IMR-90 (cell line): ENCODE data around the gene MTCL1. TPM values are rescaled to one million over a fixed set of nuclear protein-coding genes. Genes with fewer than 3 reads are reported as not detected.

ENCODE experiments used
- ATAC-seq: fragments of 200-7000 bp; cut with Tn5 transposase; 2 replicates; pipeline ENCODE4 v1.9.1; 2020; ENCODE audit warnings: low read depth, mild to moderate bottlenecking, moderate library complexity
- BruUV-seq: library from RNA; stranded (reverse); fragments of 400-500 nt; replicated peaks from 2 replicates; lab custom pipeline; 2021; lab: Mats Ljungman, UMichigan
- CTCF ChIA-PET: fragments of 300-600 bp; formaldehyde crosslinking; extraction: SDS; loops from one replicate; lab custom pipeline; 2021; ENCODE audit warnings: antibody characterized with exemption; lab: Yijun Ruan, JAX
- POLR2A ChIA-PET: fragments of 300-600 bp; sonication (Branson Sonifier 250); formaldehyde crosslinking; loops from one replicate; lab custom pipeline; 2022; ENCODE audit warnings: antibody characterized with exemption; ENCODE audit not compliant: unreplicated experiment; lab: Charles Lee
- DNase-seq: peaks from one replicate; pipeline ENCODE4 v3.0.0; 2013
- H2AFZ ChIP-seq: replicated peaks from 2 replicates; pipeline ENCODE3; 2013; ENCODE audit warnings: low read length, mild to moderate bottlenecking; ENCODE audit not compliant: poor library complexity
- H2AK5ac ChIP-seq: 2 replicates; pipeline ENCODE4 v1.6.1; 2013; ENCODE audit warnings: low read depth, low read length, inconsistent platforms
- H2AK9ac ChIP-seq: replicated peaks from 2 replicates; pipeline ENCODE3; 2013; ENCODE audit warnings: mild to moderate bottlenecking, low read depth, low read length, moderate library complexity; ENCODE audit not compliant: poor library complexity
- H2BK120ac ChIP-seq: 2 replicates; pipeline ENCODE4 v1.6.1; 2013; ENCODE audit warnings: low read depth, low read length, inconsistent platforms
- H2BK15ac ChIP-seq: 3 replicates; pipeline ENCODE4 v1.6.1; 2013; ENCODE audit warnings: low read depth, low read length, inconsistent platforms
- H2BK20ac ChIP-seq: 2 replicates; pipeline ENCODE4 v1.6.1; 2013; ENCODE audit warnings: low read depth, mild to moderate bottlenecking, inconsistent platforms, low read length, moderate library complexity
- H2BK5ac ChIP-seq: 2 replicates; pipeline ENCODE4 v1.6.1; 2013; ENCODE audit warnings: mild to moderate bottlenecking, low read depth, low read length, inconsistent platforms; ENCODE audit not compliant: poor library complexity, severe bottlenecking
- H3K14ac ChIP-seq: replicated peaks from 2 replicates; pipeline ENCODE4 v1.6.1; 2013; ENCODE audit warnings: low read depth, low read length, inconsistent platforms
- H3K18ac ChIP-seq: 2 replicates; pipeline ENCODE4 v1.6.1; 2013; ENCODE audit warnings: low read depth, low read length, control low read depth
- H3K23ac ChIP-seq: 2 replicates; pipeline ENCODE4 v1.6.1; 2013; ENCODE audit warnings: low read depth, low read length, inconsistent platforms
- H3K27ac ChIP-seq: 2 replicates; pipeline ENCODE4 v1.5.1; 2013; ENCODE audit warnings: mild to moderate bottlenecking, control low read depth, low read length; ENCODE audit not compliant: insufficient read depth
- H3K27me3 ChIP-seq: 2 replicates; pipeline ENCODE4 v1.6.1; 2013; ENCODE audit warnings: low read length; ENCODE audit not compliant: control insufficient read depth, insufficient read depth
- H3K36me3 ChIP-seq: 2 replicates; pipeline ENCODE4 v1.6.1; 2013; ENCODE audit warnings: low read length, mixed read lengths; ENCODE audit not compliant: control insufficient read depth, insufficient read depth
- H3K4ac ChIP-seq: 2 replicates; pipeline ENCODE4 v1.6.1; 2013; ENCODE audit warnings: low read depth, low read length, inconsistent platforms
- H3K4me1 ChIP-seq: 2 replicates; pipeline ENCODE4 v1.6.1; 2013; ENCODE audit warnings: low read length, mixed read lengths; ENCODE audit not compliant: control insufficient read depth, insufficient read depth
- H3K4me2 ChIP-seq: 2 replicates; pipeline ENCODE4 v1.6.1; 2013; ENCODE audit warnings: low read depth, mild to moderate bottlenecking, control low read depth, low read length, moderate library complexity
- H3K4me3 ChIP-seq: 2 replicates; pipeline ENCODE4 v1.5.1; 2013; ENCODE audit warnings: low read depth, mild to moderate bottlenecking, control low read depth, low read length, moderate library complexity; ENCODE audit not compliant: insufficient read depth
- H3K56ac ChIP-seq: 2 replicates; pipeline ENCODE4 v1.6.1; 2013; ENCODE audit warnings: low read length, inconsistent platforms; ENCODE audit not compliant: insufficient read depth; ENCODE audit errors: extremely low read depth
- H3K79me1 ChIP-seq, 2 experiments: 2 replicates each; pipeline ENCODE4 v1.6.1; 2013; ENCODE audit warnings: low read length in 2 of 2, inconsistent platforms in 1 of 2, low read depth in 1 of 2
- H3K9ac ChIP-seq: 2 replicates; pipeline ENCODE4 v1.6.1; 2013; ENCODE audit warnings: low read depth, low read length, control low read depth
- H3K9me1 ChIP-seq: 2 replicates; pipeline ENCODE4 v1.6.1; 2013; ENCODE audit warnings: low read length, inconsistent platforms; ENCODE audit not compliant: insufficient read depth
- H3K9me3 ChIP-seq: 2 replicates; pipeline ENCODE4 v1.6.1; 2013; ENCODE audit warnings: low read length; ENCODE audit not compliant: control insufficient read depth, insufficient read depth
- H4K20me1 ChIP-seq: 2 replicates; pipeline ENCODE4 v1.6.1; 2013; ENCODE audit warnings: low read length, inconsistent platforms; ENCODE audit not compliant: insufficient read depth
- H4K5ac ChIP-seq: 2 replicates; pipeline ENCODE4 v1.6.1; 2013; ENCODE audit warnings: mild to moderate bottlenecking, low read depth, low read length, control low read depth
- H4K8ac ChIP-seq, 2 experiments: 2 replicates each; pipeline ENCODE4 v1.6.1; 2013; ENCODE audit warnings: low read depth in 2 of 2, low read length in 2 of 2, control low read depth in 1 of 2, inconsistent platforms in 1 of 2
- H4K91ac ChIP-seq: 2 replicates; pipeline ENCODE4 v1.6.1; 2013; ENCODE audit warnings: low read depth, low read length, inconsistent platforms; ENCODE audit not compliant: insufficient read depth
- BHLHE40 ChIP-seq: fragments of 150-350 bp; IDR thresholded peaks from 2 replicates; pipeline ENCODE4 v1.6.1; 2016; ENCODE audit warnings: mild to moderate bottlenecking, low read depth, low read length
- CEBPB ChIP-seq: IDR thresholded peaks from 2 replicates; pipeline ENCODE4 v1.6.1; 2012; ENCODE audit warnings: low read depth, low read length, improper control_type of control experiment
- CHD1 ChIP-seq: IDR thresholded peaks from 2 replicates; pipeline ENCODE4 v1.6.1; 2012; ENCODE audit warnings: low read depth, low read length, improper control_type of control experiment
- FOS ChIP-seq: fragments of 150-350 bp; IDR thresholded peaks from 2 replicates; pipeline ENCODE4 v1.6.1; 2016; ENCODE audit warnings: low read depth, low read length
- MAFK ChIP-seq: IDR thresholded peaks from 2 replicates; pipeline ENCODE4 v1.6.1; 2012; ENCODE audit warnings: low read depth, low read length, improper control_type of control experiment
- MAZ ChIP-seq: IDR thresholded peaks from 2 replicates; pipeline ENCODE4 v1.6.1; 2012; ENCODE audit warnings: low read depth, mild to moderate bottlenecking, low read length, improper control_type of control experiment, moderate library complexity, borderline replicate concordance
- MXI1 ChIP-seq: IDR thresholded peaks from 2 replicates; pipeline ENCODE4 v1.6.1; 2012; ENCODE audit warnings: low read depth, mild to moderate bottlenecking, low read length, moderate library complexity, borderline replicate concordance
- NFE2L2 ChIP-seq: fragments of 150-350 bp; IDR thresholded peaks from 2 replicates; pipeline ENCODE4 v1.6.1; 2016; ENCODE audit warnings: low read depth, mild to moderate bottlenecking, low read length
- POLR2A ChIP-seq: IDR thresholded peaks from 2 replicates; pipeline ENCODE4 v1.6.1; 2012; ENCODE audit warnings: mild to moderate bottlenecking, low read depth, low read length
- RAD21 ChIP-seq: IDR thresholded peaks from 2 replicates; pipeline ENCODE4 v1.6.1; 2012; ENCODE audit warnings: low read length, improper control_type of control experiment
- RCOR1 ChIP-seq: IDR thresholded peaks from 2 replicates; pipeline ENCODE4 v1.6.1; 2012; ENCODE audit warnings: mild to moderate bottlenecking, low read length, improper control_type of control experiment; ENCODE audit not compliant: insufficient replicate concordance
- RFX5 ChIP-seq: IDR thresholded peaks from 2 replicates; pipeline ENCODE4 v1.8.0; 2012; ENCODE audit warnings: low read depth, mild to moderate bottlenecking, low read length, moderate library complexity
- SMC3 ChIP-seq: fragments of 150-350 bp; IDR thresholded peaks from 2 replicates; pipeline ENCODE4 v1.6.1; 2016; ENCODE audit warnings: low read depth, mild to moderate bottlenecking, antibody characterized with exemption, low read length, moderate library complexity
- WGBS, 2 experiments: methylation state at CpG; one replicate each; pipeline versions ENCODE4 v1.1.5 to v1.1.7; 2013; ENCODE audit warnings: missing lambda C conversion rate in 2 of 2; ENCODE audit not compliant: insufficient read length in 1 of 2; ENCODE audit errors: extremely low coverage in 2 of 2; 5-methylcytosine and 5-hydroxymethylcytosine counted together
- dilution Hi-C: fragments of 300-500 bp; cut with HindIII; formaldehyde crosslinking; loops from one replicate; pipeline ENCODE4 v1.14.3; 2018; ENCODE audit warnings: low sequenced_read_pairs; ENCODE audit not compliant: unreplicated experiment
- in situ Hi-C: fragments of 300-500 bp; cut with MboI; formaldehyde crosslinking; loops from 3 replicates; pipeline ENCODE4 v1.14.3; 2019; ENCODE audit warnings: low sequenced_read_pairs, inconsistent platforms, mixed read lengths
- intact Hi-C: fragments of 100-400 bp; cut with micrococcal nuclease; formaldehyde crosslinking; loops from 2 replicates; pipeline ENCODE4 v1.10.0; 2022
- polyA plus RNA-seq, 3 experiments: library from polyadenylated mRNA; depleted of rRNA; stranded (reverse); fragments of >200 nt; gene quantifications; 2 replicates each; pipeline ENCODE4 v1.2.3, GENCODE V29; 2012; ENCODE audit warnings: low replicate concordance in 1 of 3
- total RNA-seq: library from RNA; depleted of rRNA; stranded (reverse); fragments of >200 nt; gene quantifications from 2 replicates; pipeline ENCODE4 v1.2.3, GENCODE V29; 2012
- TF ChIP-seq, protein P1 (sequence below): fragments of 150-350 bp; IDR thresholded peaks from 2 replicates; pipeline ENCODE4 v1.6.1; 2017; ENCODE audit warnings: mild to moderate bottlenecking, antibody characterized with exemption, low read length, low read depth
- TF ChIP-seq, protein P2 (sequence below): conservative IDR thresholded peaks from 2 replicates; pipeline ENCODE4 v1.5.1; 2012; ENCODE audit warnings: mild to moderate bottlenecking, low read depth, low read length, improper control_type of control experiment
- TF ChIP-seq, protein P3 (sequence below): fragments of 150-350 bp; IDR thresholded peaks from 2 replicates; pipeline ENCODE4 v1.6.1; 2016; ENCODE audit warnings: low read depth, mild to moderate bottlenecking, low read length, moderate library complexity, borderline replicate concordance

Gene MTCL1
- total and polyA plus RNA-seq, 2 of the 4 experiments (the other 2 are of a cell fraction): 29.0 to 45.3 TPM

DNA sequence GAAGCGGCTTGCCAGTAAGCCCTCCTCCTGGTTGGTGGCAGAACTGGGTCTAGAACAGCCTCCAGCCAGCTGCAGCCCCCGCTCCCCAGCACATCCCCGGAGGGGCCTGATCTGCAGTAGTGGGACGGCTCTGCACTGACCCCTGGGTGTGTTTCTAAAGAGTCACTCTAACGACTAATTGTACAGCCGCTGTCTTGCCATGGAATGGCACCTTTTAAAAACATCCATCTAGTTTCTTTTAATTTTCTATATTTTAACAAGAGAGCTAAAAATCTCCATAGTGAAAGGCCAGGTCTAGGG lies 82.0 kb downstream of the MTCL1 start:
- BruUV-seq: no TSS peak
- Histone ChIP-seq H3K4me2 (no peak overlapping the region), H2BK20ac (no peak overlapping the region), H4K8ac (no peak overlapping the region), H3K4me1 (peaks cover 12% of the 10 kb centered on the region), H3K27me3 (no peaks in the 10 kb centered on the region), H2BK120ac (no peak overlapping the region), H3K27ac (no peak overlapping the region), H3K9ac (no peak overlapping the region), H2BK15ac (no peak overlapping the region), H4K91ac (no peak overlapping the region), H2AFZ (no peak overlapping the region), H3K4me3 (no peak overlapping the region), H3K18ac (no peak overlapping the region), H3K23ac (no peak overlapping the region), H3K56ac (no peak overlapping the region), H2BK5ac (no peak overlapping the region), H3K9me1 (peaks cover 28% of the 10 kb centered on the region), H4K5ac (no peak overlapping the region), H2AK5ac (no peak overlapping the region), H4K20me1 (no peaks in the 10 kb centered on the region), H2AK9ac (no peak overlapping the region), H3K9me3 (no peaks in the 10 kb centered on the region), H3K79me1 (peaks cover 27 to 80% of the 10 kb centered on the region in 2 experiments), H3K14ac (no peak overlapping the region), H3K36me3 (peaks cover 76% of the 10 kb centered on the region), H3K4ac (no peak overlapping the region)
- 80% methylated on average over 1 of the region's 6 CpGs; no CpG with 5 or more reads in 1 of the 2 experiments for WGBS, 2 experiments
- ATAC-seq (no peak), DNase-seq (no peak)
- CTCF ChIA-PET: no interaction called here
- POLR2A ChIA-PET: no interaction called here
- in situ Hi-C loops: no loop called here
- intact Hi-C loops: no loop called here
- dilution Hi-C loops: no loop called here
- TF ChIP-seq RCOR1 (no peak), RFX5 (no peak), MAZ (no peak), NFE2L2 (no peak), CHD1 (no peak), CEBPB (no peak), POLR2A (no peak), MAFK (no peak), RAD21 (no peak), MXI1 (no peak), BHLHE40 (no peak), SMC3 (no peak), FOS (no peak)
- TF ChIP-seq, protein P1, sequence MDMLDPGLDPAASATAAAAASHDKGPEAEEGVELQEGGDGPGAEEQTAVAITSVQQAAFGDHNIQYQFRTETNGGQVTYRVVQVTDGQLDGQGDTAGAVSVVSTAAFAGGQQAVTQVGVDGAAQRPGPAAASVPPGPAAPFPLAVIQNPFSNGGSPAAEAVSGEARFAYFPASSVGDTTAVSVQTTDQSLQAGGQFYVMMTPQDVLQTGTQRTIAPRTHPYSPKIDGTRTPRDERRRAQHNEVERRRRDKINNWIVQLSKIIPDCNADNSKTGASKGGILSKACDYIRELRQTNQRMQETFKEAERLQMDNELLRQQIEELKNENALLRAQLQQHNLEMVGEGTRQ: no peak
- TF ChIP-seq, protein P2, sequence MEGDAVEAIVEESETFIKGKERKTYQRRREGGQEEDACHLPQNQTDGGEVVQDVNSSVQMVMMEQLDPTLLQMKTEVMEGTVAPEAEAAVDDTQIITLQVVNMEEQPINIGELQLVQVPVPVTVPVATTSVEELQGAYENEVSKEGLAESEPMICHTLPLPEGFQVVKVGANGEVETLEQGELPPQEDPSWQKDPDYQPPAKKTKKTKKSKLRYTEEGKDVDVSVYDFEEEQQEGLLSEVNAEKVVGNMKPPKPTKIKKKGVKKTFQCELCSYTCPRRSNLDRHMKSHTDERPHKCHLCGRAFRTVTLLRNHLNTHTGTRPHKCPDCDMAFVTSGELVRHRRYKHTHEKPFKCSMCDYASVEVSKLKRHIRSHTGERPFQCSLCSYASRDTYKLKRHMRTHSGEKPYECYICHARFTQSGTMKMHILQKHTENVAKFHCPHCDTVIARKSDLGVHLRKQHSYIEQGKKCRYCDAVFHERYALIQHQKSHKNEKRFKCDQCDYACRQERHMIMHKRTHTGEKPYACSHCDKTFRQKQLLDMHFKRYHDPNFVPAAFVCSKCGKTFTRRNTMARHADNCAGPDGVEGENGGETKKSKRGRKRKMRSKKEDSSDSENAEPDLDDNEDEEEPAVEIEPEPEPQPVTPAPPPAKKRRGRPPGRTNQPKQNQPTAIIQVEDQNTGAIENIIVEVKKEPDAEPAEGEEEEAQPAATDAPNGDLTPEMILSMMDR: no peak
- TF ChIP-seq, protein P3, sequence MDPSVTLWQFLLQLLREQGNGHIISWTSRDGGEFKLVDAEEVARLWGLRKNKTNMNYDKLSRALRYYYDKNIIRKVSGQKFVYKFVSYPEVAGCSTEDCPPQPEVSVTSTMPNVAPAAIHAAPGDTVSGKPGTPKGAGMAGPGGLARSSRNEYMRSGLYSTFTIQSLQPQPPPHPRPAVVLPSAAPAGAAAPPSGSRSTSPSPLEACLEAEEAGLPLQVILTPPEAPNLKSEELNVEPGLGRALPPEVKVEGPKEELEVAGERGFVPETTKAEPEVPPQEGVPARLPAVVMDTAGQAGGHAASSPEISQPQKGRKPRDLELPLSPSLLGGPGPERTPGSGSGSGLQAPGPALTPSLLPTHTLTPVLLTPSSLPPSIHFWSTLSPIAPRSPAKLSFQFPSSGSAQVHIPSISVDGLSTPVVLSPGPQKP: no peak
